ENCODE measurements around the gene SRF. TPM values are rescaled to one million over a fixed set of nuclear protein-coding genes. Genes with fewer than 3 reads are reported as not detected.

SRF gene
- total RNA-seq, 1 experiment from 2014 or later = 35.5 TPM

- DNase-seq (ENCODE audit: low read depth) = no peak
Measured at GRCh38 chr6:43211955-43212354, 40.9 kb downstream of the SRF start.

DNA sequence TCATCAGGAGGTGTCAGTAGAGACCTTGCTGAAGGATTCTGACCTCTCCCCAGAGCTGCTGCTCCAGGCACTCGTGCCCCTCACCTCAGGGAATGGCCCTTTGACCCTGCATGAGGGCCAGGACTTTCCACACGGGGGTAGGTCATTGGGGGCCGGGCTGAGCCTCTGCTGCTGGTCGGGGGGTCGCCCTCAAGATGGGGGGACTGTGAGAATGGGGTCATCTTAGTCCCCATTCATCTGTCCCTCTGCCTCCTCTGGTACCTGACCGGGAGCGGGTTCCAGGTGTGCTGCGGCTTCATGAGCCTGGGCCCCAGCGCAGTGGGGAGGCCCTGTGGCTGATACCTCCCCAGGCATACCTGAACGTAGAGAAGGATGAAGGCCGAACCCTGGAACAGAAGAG lies 42.4 kb downstream of the SRF start:
- DNase-seq (ENCODE audit: low read depth) = no peak

GRCh38 chr6:43215066-43215465 lies 44.0 kb downstream of the SRF start:
- DNase-seq (ENCODE audit: low read depth) = no peak

DNA sequence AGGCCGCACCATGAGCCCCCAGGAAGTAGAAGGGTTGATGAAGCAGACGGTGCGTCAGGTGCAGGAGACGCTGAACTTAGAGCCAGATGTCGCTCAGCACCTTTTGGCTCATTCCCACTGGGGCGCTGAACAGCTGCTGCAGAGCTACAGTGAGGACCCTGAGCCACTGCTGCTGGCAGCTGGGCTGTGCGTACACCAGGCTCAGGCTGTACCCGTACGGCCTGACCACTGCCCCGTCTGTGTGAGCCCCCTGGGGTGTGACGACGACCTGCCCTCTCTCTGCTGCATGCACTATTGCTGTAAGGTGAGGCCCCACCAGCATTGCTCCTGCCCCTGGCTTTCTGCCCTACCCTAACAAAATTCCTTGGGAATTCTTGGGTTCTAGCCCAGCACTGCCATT lies 45.1 kb downstream of the SRF start:
- no peak for DNase-seq (ENCODE audit: low read depth)

GRCh38 chr6:43217351-43217750 lies 46.3 kb downstream of the SRF start:
- DNase-seq (ENCODE audit: low read depth) = no peak

DNA sequence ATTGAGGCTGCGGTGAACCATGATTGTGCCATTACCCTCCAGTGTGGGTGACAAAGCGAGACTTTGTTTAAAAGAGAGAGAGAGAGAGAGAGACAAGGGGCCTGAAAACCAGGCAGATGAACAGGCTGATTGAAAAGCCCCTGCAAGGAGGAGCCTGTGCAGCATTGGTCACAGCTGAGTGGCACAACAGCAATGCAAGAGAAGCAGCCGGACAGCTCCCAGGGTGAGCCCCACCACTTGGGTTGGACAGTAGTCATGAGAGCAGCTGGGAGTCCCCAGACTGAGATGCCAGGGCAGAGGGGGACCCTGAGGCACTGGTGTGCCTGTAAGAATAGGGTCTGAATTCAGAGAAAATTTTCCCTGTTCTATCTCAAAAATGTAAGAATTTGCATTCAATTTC lies 48.0 kb downstream of the SRF start:
- DNase-seq (ENCODE audit: low read depth) = no peak

DNA sequence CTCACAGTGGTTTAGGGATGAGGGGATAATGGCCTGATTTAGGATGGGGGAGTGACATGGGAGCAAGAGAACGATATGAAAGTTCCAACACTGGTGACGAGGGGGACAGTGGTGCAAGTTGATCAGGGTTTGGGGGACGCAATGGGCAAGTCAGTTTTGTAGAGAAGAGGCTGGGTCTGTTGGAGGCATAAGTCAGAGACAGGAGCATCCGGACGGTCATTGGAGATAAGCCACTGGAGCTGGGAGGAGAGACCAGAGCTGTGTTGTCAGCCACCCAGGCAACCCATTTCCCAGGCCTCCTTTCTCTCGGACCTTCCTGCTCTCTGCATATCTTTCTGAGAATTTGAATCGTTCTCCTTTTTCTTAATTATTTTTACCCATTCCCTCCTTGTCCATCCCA lies 48.7 kb downstream of the SRF start:
- no peak for DNase-seq (ENCODE audit: low read depth)

GRCh38 chr6:43220439-43220951 lies 49.4 kb downstream of the SRF start:
- DNase-seq (ENCODE audit: low read depth) = no peak

GRCh38 chr6:43221046-43221972 lies 50.2 kb downstream of the SRF start:
- no peak for DNase-seq (ENCODE audit: low read depth)

GRCh38 chr6:43222418-43223059 lies 51.5 kb downstream of the SRF start:
- DNase-seq (ENCODE audit: low read depth) = no peak

GRCh38 chr6:43223175-43223574 lies 52.1 kb downstream of the SRF start:
- DNase-seq (ENCODE audit: low read depth) = no peak

DNA sequence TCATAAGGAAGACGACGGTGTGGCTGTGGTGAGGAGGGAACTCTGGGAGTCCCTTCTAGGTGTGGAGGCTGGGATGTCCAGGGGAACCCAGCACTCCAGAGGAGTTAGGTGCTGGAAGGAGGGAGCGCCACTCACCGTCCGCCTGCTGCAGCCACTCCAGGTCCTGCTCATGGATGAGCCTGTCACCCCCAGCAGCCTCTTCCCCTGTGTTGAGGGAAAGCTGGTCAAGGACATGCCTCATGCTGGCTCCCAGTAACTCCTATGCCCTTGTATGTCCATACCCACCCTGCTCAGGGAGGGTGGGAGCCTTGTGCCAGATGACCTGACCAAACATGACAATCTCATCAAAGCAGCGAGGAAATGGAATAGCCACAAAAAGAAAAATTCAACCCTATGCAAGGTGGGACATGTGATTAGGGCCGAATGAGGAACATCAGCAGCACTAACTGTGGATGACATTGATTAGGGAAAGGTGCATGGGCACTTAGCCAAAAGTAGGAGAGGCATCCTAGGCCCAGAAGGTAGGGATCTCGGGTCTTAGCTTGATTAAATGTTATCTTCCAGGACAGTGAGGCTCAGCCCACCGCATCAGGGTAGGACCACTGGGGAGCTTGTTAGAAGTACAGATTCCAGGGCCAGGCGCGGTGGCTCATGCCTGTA lies 55.3 kb downstream of the SRF start:
- no peak for DNase-seq (ENCODE audit: low read depth)

DNA sequence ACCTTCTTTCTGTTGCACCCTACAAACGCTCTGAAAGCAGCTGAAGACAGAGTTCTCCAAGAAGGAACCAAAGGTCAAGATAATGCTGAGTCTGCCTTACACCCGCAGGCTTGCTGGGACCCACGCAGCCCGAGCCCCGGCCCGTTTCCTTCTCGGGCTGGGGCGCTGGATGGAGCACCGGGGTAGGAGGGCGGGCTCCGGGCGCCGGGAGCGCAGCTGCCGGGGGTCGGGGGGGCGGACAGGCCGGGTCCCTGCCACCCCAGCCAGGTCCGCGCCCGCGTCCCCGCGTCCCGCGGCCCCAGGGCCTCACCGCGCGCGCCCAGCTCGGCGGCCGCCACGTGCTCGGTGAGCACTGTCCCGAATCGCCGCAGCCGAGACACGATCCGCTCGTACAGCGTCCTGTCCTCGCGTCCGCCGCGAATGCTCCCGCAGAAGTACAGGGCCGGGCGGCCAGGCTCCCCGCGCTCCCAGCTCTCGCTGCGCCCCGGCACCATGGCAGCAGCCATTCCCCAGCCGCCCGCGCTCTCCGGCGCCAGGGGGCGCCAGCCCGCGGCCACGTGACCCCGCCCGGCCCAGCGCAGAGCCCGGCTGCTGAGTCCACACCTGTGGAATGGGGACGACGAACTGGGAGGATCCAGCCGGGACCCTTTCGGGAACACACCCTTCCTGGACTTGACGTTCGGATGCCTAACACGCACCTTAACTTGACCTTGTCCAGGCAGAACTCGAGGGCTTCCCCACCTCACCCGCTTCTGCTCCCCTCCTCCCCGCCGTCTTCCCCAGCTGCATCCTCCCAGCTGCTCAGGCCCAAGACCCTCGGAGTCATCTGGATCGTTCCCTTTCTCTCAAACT lies 58.1 kb downstream of the SRF start, which contains the start of gene DNPH1:
DNPH1 (minus strand) TSS at position 531 of the 852 bp plus-strand sequence; CDS start at position 506, 25 bp downstream.
- DNase-seq (ENCODE audit: low read depth) = peak; percentile 62

- DNase-seq (ENCODE audit: low read depth) = no peak
Measured at GRCh38 chr6:43229803-43230620, 58.9 kb downstream of the SRF start.

- DNase-seq (ENCODE audit: low read depth) = no peak
Measured at GRCh38 chr6:43231053-43231452, 60.0 kb downstream of the SRF start.

Other genes starting within 250 kb of the SRF start
- 39.9 and 45.3 TPM in 2 replicates for gene CNPY3, start 241.8 kb upstream of the SRF start, total RNA-seq (2014; rRNA removed; shearing (Covaris generic))
- not detected in 2 replicates for gene GNMT, start 210.5 kb upstream of the SRF start, total RNA-seq (2014; rRNA removed; shearing (Covaris generic))
- 21.2 and 25.4 TPM in 2 replicates for gene PEX6, start 192.1 kb upstream of the SRF start, total RNA-seq (2014; rRNA removed; shearing (Covaris generic))
- 37.2 and 43.5 TPM in 2 replicates for gene PPP2R5D, start 186.7 kb upstream of the SRF start, total RNA-seq (2014; rRNA removed; shearing (Covaris generic))
- 98.7 and 127 TPM in 2 replicates for gene MEA1, start 157.3 kb upstream of the SRF start, total RNA-seq (2014; rRNA removed; shearing (Covaris generic))
- gene KLHDC3, start 157.0 kb upstream of the SRF start, total RNA-seq (2014; rRNA removed; shearing (Covaris generic)) = 119 and 133 TPM in 2 replicates
- gene RRP36, start 149.6 kb upstream of the SRF start, total RNA-seq (2014; rRNA removed; shearing (Covaris generic)) = 134 and 137 TPM in 2 replicates
- 19.4 and 19.6 TPM in 2 replicates for gene CUL7, start 117.4 kb upstream of the SRF start, total RNA-seq (2014; rRNA removed; shearing (Covaris generic))
- 32.5 and 54.0 TPM in 2 replicates for gene MRPL2, start 111.8 kb upstream of the SRF start, total RNA-seq (2014; rRNA removed; shearing (Covaris generic))
- gene KLC4, start 111.6 kb upstream of the SRF start, total RNA-seq (2014; rRNA removed; shearing (Covaris generic)) = 9.4 and 10.7 TPM in 2 replicates
- gene PTK7, start 95.0 kb upstream of the SRF start, total RNA-seq (2014; rRNA removed; shearing (Covaris generic)) = 35.8 and 38.2 TPM in 2 replicates
- 15.2 and 22.1 TPM in 2 replicates for gene CUL9, start 10.9 kb downstream of the SRF start, total RNA-seq (2014; rRNA removed; shearing (Covaris generic))
- gene DNPH1, start 58.2 kb downstream of the SRF start, total RNA-seq (2014; rRNA removed; shearing (Covaris generic)) = 92.6 and 123 TPM in 2 replicates
- 0.06 TPM in 1 of 2 replicates, not detected in the other for gene TTBK1, start 72.2 kb downstream of the SRF start, total RNA-seq (2014; rRNA removed; shearing (Covaris generic))
- not detected in 2 replicates for gene SLC22A7, start 127.0 kb downstream of the SRF start, total RNA-seq (2014; rRNA removed; shearing (Covaris generic))
- gene CRIP3, start 137.6 kb downstream of the SRF start, total RNA-seq (2014; rRNA removed; shearing (Covaris generic)) = not detected in 2 replicates
- gene ZNF318, start 198.4 kb downstream of the SRF start, total RNA-seq (2014; rRNA removed; shearing (Covaris generic)) = 4.8 and 6.4 TPM in 2 replicates

Measured in HT1080 (cell line).